GM21723 (cell line): ENCODE results near the gene MACROD2.

ENCODE experiments used
- ATAC-seq: cut with Tn5 transposase; IDR thresholded peaks from one replicate; pipeline ENCODE4 v1.9.1; 2021; ENCODE audit warnings: mild to moderate bottlenecking, moderate library complexity; ENCODE audit not compliant: unreplicated experiment

Gene MACROD2

DNA sequence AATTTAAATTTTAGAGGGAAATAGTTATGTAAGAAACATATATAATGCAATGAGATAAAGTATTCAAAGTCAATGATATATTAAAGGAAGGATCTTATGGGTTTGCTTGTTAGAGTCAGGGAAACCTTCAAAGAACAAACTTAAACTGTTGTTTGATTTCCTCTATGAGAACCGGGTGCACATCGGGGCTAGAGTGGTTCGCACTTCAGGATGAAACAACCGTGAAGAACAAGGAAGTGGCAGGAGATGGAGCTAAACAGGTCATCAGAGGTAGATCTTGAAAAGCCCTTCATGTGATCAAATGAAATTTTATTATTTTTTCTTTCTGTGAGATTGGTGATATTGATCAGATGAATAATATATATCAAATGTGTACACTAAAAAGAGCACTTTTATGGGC lies 1294.0 kb downstream of the MACROD2 start:
- ATAC-seq = no peak

DNA sequence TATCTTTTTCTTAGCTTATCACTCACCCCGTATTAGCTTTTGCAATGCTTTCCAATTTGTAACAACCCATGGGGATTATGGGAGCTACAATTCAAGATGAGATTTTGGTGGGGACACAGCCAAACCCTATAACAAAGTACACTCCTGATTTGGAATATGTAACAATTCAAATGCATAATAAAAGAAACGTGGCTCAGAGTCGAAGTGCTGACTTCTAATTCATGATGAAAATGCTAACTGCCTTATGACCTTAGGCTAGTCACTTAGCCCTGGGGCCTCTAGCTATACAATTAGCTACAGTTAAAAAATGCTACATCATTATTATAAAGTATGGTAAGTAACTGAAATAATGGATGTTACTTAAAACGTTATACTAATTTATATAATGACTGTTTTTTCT lies 1297.1 kb downstream of the MACROD2 start:
- ATAC-seq = no peak

DNA sequence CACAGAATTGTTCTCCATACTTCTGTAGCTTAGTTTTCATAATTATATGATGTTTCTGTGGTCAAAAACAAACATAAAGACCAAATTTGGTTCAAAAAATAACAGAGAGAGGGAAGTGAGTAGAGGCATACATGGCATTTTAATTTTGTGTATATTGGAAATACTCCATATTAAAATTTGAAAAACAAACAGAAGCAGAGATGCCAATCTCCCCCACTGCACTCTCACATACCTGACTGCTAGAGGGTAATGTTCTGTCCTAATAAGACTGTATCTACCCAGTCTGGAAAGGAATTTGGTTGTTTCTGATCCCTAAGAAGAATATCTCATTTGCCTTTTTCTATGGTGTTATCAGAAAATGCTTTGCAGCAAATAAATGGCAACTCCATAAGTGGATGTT lies 1301.1 kb downstream of the MACROD2 start:
- ATAC-seq = no peak

DNA sequence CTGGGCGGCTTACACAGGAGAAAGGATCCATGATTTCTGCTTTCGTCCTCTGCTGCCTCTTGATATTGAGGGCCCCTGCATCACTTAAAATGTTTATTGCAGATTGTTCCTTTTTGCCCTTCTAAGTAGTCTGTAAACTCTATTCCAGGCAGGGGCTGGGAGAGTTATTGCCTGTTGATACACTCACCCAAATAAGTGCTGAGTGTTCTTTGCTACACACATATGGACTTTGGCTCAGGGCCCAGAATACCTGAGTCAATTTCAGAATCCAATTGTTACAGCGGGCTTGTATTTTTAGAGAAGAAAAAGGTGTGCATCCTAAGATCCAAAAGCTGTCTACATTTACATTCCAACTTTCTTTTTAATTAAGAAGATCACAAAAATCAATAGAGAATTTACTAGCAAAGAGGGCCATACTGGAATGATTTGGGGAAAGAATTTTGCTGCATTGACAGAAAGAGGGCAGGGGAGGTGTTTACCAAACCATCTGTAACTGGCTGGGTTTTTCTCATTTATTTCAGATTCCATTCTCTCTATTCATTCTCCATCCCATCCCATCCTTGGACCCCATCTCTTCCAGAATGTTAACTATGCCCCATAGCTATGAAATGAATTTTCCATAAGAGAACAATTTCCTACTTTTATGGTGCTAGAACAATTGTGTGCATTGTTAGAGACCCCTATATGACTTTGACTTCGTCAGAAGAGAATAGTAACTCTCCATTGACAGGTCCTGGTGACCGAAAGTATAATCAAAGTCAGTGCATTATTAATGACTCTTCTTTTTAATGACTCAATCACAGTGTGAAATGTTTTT lies 1302.0 kb downstream of the MACROD2 start:
- ATAC-seq = no peak

DNA sequence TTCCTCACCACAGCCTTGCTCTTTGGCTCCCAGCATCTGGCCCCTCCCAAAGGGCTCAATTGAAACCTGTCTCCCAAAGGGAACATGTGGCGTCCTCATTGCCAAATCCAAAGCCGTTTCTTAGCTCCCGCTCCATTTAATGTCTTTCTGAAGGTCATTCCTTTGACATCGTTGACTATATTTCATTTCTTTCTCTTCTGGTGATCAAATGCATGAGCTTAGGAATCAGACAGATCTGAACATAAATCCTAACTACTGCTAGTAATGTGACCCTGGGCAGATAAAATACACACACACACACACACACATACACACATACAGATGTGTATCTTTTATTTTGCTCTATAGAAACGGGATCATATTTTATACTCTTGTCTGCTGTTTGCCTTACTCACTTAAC lies 1306.8 kb downstream of the MACROD2 start:
- no peak for ATAC-seq

DNA sequence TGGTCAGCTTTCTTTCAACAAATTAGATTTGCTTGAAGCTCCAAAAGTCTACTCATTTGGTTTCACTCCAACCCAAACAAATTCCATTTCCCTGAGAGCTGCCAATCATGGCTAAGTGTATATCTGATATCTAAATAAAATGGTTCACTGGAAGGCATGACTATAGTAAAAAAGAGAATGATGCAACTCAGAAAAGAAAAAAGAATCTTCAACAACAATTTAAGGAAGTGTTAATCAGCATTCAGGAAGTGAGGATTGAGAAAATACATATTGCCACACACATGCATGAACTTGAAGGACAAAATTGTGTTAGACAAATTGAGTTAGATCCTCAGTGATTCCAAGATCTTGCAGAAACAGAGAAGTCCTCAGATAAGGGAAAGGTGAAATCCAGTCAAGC lies 1315.0 kb downstream of the MACROD2 start:
- no peak for ATAC-seq

DNA sequence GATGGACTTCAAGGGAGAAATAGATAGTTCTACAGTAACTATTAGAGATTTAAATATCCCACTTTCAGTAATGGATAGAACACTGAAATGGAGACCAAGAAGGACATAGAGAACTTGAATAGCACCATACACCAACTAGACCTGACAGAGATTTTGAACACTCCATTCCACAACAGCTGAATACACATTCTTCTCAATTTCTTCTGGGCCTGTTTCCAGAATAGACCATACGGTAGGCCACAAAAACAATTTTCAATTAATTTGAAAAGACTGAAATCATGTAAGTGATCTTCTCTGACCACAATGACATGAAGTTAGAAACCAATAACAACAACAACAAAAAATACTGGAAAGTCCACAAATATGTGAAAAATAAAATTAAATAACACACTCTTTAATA lies 1321.2 kb downstream of the MACROD2 start:
- ATAC-seq = no peak

DNA sequence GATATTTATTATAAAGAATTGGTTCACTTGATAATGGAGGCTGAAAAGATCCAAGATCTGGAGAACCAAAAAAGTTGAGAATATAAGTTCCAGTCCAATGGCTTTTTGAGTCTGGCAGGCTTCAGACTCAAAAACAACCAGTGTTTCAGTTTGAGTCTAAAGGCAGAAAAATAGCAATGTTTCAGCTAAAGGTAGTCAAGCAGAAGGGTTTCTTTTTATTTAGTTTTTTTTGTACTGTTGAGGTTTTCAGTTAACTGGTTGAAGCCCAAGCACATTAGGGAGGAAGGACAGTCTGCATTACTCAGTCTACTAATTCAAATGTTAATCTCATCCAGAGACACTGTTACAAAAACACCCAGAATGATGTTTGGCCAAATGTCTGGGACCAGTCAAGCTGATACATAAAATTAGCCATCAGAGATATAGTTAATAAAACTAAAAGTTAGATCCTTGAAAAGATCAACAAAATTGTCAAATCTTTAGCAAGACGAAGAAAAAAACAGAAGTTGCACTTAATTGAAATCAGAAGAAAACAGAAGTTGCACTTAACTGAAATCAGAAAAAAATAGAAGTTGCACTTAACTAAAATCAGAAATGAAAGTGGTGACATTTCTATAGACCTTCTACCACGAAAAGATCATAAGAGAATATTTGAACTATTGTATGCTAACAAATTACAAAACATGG lies 1322.4 kb downstream of the MACROD2 start:
- peak; percentile 80 for ATAC-seq

DNA sequence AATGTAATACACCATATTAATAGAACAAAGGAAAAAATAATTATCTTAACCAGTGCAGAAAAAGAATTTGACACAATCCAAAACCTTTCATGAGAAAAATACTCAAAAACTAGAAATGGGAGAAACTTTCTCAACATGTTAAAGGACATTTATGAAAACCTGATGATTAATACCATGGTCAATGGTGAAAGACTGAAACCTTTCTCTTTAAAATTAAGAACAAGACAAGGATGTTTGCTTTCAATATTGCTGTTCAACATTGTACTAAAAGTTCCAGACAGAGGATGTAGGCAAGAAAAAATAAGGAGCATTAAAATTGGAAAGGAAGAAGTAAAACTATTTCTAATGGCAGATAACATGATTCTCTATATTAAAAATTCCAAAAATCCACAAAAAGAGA lies 1323.4 kb downstream of the MACROD2 start:
- ATAC-seq = peak; percentile 39

DNA sequence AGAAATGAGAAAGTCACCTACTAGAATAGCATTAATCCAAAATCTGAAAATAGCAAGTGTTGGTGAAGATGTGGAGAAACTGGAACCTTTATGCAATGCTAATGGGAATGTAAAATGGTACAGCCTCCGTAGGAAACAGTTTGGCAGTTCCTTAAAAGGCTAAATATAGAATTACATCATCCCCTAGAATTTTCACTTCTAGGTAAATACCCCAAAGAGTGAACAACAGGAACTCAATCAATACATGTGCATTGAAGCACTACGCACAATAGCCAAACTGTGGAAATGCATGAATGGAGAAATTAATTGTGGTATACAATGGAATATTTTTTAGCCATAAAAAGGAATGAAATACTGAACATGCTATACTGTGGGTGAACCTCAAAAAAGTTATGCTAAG lies 1324.1 kb downstream of the MACROD2 start:
- no peak for ATAC-seq

DNA sequence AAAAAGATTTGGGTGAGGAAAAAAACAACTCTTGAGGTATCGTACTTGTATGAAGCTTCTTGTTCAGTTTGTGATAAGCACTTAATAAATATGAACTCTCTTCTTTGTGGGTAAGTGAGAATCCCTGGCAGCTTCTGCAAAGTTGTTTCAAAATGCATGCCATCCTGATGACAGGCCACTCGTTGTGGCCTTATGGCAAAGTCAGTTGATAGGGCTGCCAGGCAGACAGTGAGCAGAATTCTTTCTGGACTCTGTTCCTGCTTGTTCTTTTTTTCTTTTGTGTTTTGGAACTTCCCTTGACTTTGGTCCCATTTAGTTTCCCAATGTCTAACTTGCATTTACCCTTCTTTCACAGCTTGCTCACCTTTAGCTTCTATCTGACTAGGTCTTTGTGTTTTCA lies 1325.6 kb downstream of the MACROD2 start:
- no peak for ATAC-seq

DNA sequence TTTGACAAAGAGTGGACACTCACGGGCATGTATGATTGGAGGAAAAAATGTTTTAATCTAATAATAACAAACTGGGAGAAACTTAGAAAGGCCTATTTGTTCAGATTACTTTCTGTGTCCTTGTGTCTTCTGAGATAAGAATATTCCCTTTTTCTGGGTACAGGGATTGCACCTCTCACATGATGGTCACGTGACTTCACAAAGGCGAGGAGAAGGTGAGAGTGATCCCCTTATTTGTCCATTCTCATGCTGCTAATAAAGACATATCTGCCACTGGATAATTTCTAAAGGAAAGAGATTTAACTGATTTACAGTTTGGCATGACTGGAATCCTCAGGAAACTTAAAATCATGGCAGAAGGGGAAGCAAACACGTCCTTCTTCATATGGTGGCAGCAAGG lies 1331.8 kb downstream of the MACROD2 start:
- ATAC-seq = no peak

DNA sequence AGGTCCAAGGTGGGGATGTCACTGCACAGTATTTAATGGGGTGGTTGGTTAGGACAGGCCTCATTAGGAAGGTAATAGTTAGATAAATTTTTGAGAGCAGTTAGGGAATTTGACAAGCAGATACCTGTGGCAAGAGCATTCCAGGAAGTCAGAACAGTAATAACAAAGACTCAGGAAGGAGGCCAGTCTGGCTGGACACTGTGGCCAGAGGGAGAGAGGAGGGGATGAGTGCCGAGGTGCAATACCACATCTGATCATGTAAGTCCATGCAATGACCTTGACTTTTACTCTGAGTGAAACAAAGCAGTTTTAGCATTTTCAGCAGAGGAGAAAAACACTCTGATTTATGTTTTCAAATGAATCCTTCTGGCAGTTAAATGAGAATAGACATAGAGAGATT lies 1332.8 kb downstream of the MACROD2 start:
- no peak for ATAC-seq

DNA sequence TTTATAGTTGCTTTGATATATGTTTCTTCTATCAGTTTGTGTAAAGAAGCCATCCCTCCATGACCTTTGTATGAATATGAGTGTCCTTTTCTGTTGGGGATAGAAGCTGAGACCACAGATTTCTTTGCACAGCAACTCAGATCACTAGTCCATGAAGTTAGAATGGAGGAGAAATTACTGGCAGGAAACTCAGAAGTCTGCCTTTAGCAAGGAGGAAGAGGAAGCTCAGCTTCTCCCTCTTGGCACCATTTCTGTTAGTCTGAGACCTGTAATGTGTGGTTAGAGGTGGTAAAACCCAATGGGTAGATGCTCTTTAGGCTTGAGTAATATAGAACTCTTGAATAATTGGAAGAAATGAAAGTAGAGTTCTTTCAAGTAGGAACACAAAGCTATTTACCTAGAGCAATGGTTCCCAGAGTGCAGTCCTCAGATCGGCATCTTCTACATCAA lies 1337.4 kb downstream of the MACROD2 start:
- ATAC-seq = peak; percentile 79

DNA sequence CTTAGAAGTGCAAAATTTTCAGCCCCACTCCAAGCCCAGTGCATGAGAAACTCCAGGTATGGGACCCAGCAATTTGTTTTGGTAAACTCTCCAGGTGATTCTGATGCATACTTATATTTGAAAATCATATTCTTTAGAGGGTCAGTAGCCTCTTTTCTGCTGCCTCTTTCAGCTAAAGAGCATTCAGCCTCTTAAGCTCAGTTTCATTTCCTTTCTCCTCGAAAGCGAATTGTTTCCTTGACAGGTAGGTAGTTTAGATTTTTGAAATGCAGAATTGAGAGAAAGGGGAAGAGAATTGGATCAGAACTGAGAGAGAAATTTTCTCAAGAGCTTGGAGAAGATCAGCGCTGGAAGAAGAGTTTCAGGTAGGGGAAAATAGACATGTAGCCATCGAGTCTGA lies 1337.9 kb downstream of the MACROD2 start:
- ATAC-seq = peak; percentile 51

DNA sequence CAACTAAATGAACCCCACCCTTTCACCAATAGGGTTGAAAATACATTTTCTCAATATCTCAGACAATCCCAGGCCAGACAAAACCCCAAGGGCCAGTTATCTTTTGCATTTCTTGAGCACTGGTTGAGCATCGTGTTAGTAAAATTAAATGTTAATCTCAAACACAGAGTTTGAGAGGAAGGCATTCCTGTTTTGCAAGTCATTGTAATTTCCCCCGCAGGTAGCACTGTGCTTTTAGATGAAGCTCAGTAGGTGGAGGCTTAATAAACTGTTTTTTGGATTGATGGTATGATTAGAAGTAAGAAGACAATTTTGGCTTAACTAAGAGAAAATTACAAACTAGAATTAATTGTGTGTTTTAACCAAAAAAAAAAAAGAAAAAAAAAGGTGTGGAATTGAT lies 1340.7 kb downstream of the MACROD2 start:
- no peak for ATAC-seq

DNA sequence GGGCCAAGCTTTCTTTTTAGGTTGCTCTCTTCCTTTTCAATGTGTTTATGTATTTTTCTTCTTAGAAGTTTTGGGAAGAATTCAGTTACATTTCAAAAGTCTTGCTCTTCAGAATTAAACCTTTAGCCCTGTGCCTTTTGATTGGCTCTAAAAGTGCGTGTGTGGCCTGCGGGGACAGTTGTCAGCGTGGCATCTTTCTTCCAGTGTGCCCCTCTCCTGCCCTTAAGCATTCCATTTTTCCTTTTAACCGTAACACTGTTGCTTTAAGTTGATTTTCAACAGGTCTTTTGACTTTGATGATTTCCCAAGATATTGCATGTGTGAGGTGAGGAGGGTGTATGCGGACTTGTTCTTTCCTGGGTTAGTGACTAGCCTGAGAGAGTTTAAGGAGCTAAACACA lies 1341.2 kb downstream of the MACROD2 start:
- ATAC-seq = no peak

DNA sequence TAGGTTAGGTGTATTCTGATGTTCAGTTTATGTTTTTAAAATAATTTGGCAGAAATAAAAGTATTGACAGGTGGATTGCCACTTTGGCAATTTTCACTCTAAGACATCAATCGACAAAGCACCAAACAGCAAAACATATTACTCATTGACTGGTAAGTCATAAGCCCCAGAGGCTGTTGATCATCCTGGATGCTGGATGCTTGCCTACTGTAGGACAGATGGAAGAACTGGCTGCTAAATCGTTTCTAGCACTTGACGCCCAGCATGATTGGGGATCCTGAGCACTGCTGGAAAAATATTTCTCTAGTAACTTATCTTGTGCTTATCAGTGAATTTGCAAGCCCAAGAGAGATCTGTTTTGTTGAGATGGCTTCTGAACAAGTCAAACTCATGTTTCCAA lies 1343.9 kb downstream of the MACROD2 start:
- ATAC-seq = no peak

DNA sequence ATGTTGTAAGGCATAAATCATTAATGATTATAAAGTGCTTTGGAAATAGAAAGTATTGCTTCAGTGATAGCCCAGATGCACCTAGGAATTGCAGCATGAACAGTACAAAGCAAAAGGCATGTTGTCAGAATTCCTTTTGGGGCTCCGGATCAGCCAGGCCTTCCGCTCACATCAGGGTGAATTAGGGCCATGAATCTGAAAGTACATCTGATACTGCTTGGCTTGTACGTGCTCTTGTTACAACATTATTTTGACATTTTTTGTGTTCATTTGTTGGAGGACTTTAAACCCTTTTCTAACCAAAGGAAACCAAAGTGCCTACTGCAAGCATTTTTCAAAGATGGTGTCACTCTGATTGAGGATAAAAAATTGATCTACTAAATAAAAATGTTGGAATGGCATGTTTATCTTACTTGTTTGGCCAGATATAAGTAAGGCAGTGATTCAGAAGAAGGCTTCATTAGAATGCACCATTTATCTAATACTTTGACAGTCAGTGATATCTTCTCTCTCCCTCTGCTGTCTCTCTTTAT lies 1347.7 kb downstream of the MACROD2 start:
- ATAC-seq = no peak

DNA sequence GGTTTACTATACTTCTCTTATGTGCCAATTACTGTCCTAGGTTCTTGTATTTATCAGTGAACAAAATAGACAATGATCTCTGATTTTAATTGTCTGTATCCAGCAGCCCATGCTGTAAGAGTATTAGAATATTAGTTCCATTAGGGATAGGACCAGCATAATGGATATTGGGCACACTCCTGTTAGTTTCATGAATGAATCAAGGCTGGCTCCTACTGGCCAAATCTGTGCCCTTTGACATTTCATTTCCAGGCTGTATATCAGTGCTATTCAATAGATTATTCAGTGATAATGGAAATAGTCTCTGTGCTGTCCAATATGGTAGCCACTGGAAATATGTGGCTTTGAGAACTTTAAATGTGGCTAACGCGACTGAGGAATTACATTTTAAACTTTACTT lies 1350.0 kb downstream of the MACROD2 start:
- no peak for ATAC-seq

DNA sequence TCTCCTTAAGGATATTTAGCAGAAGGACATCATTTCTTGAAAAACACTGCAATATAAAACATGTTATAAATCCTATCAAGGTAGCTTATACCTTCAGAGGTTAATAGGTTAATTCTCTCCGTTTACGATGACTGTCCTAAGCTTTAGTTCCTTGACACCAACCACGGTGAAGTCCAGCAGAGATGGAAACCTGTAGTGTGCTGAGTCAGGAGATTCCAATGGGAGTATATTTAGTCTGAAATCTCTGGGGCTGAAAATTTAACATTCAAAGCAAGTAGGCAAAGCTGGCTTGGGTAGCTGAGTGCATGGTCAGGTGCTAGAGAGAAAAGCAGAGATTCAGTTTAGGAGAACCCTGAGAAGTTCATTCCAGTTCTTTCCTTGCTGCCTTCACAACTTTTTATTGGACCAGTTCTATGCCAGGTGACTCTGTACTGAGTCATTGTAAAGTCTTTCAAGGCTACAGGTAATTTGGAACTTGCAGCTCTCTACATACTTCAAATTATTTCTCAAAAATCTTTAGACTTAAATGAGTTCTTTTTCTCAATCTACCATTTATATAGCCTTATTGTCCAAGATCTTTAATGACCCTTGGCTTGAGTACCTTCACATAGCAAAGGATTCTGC lies 1351.5 kb downstream of the MACROD2 start:
- ATAC-seq = no peak

DNA sequence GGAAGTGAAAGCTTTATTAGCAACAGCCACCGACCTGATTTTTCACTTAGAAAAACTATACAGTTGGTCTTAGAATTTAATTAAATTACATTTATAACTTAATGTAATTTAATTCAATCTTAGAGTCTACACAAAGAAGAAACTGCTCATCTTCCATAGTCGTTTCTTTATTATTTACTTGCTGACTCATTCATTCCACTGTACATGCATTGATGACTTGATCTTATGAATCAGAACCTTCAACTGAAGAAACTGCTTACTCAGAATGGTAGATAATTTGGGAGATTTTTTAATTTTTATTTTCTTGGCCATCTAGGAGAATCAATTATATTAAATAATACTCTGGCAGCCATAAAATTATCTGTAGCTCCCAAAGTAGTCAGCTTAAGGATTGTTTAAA lies 1363.7 kb downstream of the MACROD2 start:
- ATAC-seq = no peak
